RWPE1 (cell line): Measurements from ENCODE around the gene IFT57.

Experiments used
- CTCF ChIA-PET: fragments of 350-600 bp; sonication (Branson Sonifier 250); formaldehyde crosslinking; extraction: SDS; loops from one replicate; lab custom pipeline; 2021; lab: Yijun Ruan, JAX
- POLR2A ChIA-PET: fragments of 400-600 bp; formaldehyde crosslinking; extraction: SDS; loops from one replicate; lab custom pipeline; 2020; ENCODE audit warnings: antibody characterized with exemption; ENCODE audit not compliant: low non-redundant PET; lab: Yijun Ruan, JAX
- DNase-seq: peaks from one replicate; pipeline ENCODE4 v3.0.0; 2012; ENCODE audit warnings: low spot score
- H3K27ac ChIP-seq: fragments of 450-650 bp; 2 replicates; pipeline ENCODE4 v1.5.1; 2017
- CTCF ChIP-seq: fragments of 450-650 bp; conservative IDR thresholded peaks from 2 replicates; pipeline ENCODE4 v1.5.1; 2017; ENCODE audit warnings: low read depth, mild to moderate bottlenecking

The IFT57 gene

GRCh38 chr3:108137460-108137814, 84.8 kb downstream of the IFT57 start:
- no peak for DNase-seq
- ChIA-PET POLR2A (no interaction called here), CTCF (interaction anchor here (0.6 kb wide), 1 partner anchor 338 kb away, joined by 4 read pairs; no protein-coding TSS in a partner anchor)
- TF ChIP-seq CTCF: no peak
- H3K27ac ChIP-seq: no peak overlapping the region

GRCh38 chr3:108136561-108137459, 85.4 kb downstream of the IFT57 start:
- CTCF ChIA-PET: interaction anchor here (0.6 kb wide), 1 partner anchor 339 kb away, joined by 4 read pairs; no protein-coding TSS in a partner anchor
- H3K27ac ChIP-seq: no peak overlapping the region
- DNase-seq: no peak
- no peak for TF ChIP-seq CTCF
- POLR2A ChIA-PET: no interaction called here

GRCh38 chr3:108134555-108134880, 87.7 kb downstream of the IFT57 start:
- no peak overlapping the region for H3K27ac ChIP-seq
- ChIA-PET CTCF (no interaction called here), POLR2A (no interaction called here)
- no peak for TF ChIP-seq CTCF
- no peak for DNase-seq

- CTCF ChIA-PET: interaction anchor here (1.0 kb wide), 1 partner anchor 206 kb away, joined by 3 read pairs; no protein-coding TSS in a partner anchor
- TF ChIP-seq CTCF: no peak
- H3K27ac ChIP-seq: no peak overlapping the region
- POLR2A ChIA-PET: no interaction called here
- no peak for DNase-seq
These were observed 88.2 kb downstream of the IFT57 start for GRCh38 chr3:108133858-108134554.

- no peak for TF ChIP-seq CTCF
- H3K27ac ChIP-seq: no peak overlapping the region
- ChIA-PET CTCF (interaction anchor here (0.7 to 1.0 kb wide), 2 partner anchors 205 to 1027 kb away, joined by 3 read pairs; no protein-coding TSS in a partner anchor), POLR2A (no interaction called here)
- no peak for DNase-seq
These were observed 89.2 kb downstream of the IFT57 start for GRCh38 chr3:108133048-108133369.

GRCh38 chr3:108131475-108132134, 90.6 kb downstream of the IFT57 start:
- ChIA-PET CTCF (interaction anchor here (0.5 kb wide), 1 partner anchor 347 kb away, joined by 3 read pairs; no protein-coding TSS in a partner anchor), POLR2A (no interaction called here)
- H3K27ac ChIP-seq: peak overlapping the region; percentile 79
- no peak for TF ChIP-seq CTCF
- DNase-seq: peak; percentile 40
